ENCODE results near the gene RBPMS2. TPM values are rescaled to one million over a fixed set of nuclear protein-coding genes. Genes with fewer than 3 reads are reported as not detected.
A peak's percentile ranks its signal among the peaks of the same experiment; 100 is the strongest.

The RBPMS2 gene
- total and polyA plus RNA-seq, 7 experiments from 2014 or later, result 1.2 TPM; not detected in 6

GRCh38 chr15:64779024-64779423 is 3.6 kb upstream of the RBPMS2 start:
- Histone ChIP-seq H3K27ac (ENCODE audit: low read depth, low read length) (no peak overlapping the region), H3K4me3 (ENCODE audit: low read length) (no peak overlapping the region), H3K9me3 (ENCODE audit: control insufficient read depth in 2 of 3, low read length in 3 of 3) (no peaks in the 10 kb centered on the region), H3K36me3 (ENCODE audit: control insufficient read depth in 2 of 3, insufficient read depth in 3 of 3, low read length in 3 of 3) (no peaks in the 10 kb centered on the region), H3K4me1 (ENCODE audit: control insufficient read depth in 2 of 2, insufficient read depth in 2 of 2, low read length in 2 of 2) (peaks cover 0 to 11% of the 10 kb centered on the region in 2 donors), H3K27me3 (ENCODE audit: control insufficient read depth in 2 of 2, insufficient read depth in 2 of 2, low read length in 2 of 2) (peaks cover 0 to 4% of the 10 kb centered on the region in 2 donors)
- ATAC-seq (no peak), DNase-seq (no peak)
- no peaks in the 10 kb centered on the region for H3K36me3 Mint-ChIP-seq
- H3K27me3 Mint-ChIP-seq, result peaks cover 16 to 62% (median 32%) of the 10 kb centered on the region in 5 donors
- POLR2A ChIA-PET, result no interaction called here
- intact Hi-C loops (cut with micrococcal nuclease), result loop anchor here in 1 of 2 donors (5.0 kb wide), 1 partner anchor 33 kb away; no protein-coding TSS in a partner anchor
- H3K9me3 Mint-ChIP-seq, result peaks cover 0 to 2% (median 0%) of the 10 kb centered on the region in 11 donors
- peak overlapping the region in 1 of 9 donors; percentile 47 for H3K27ac Mint-ChIP-seq
- CTCF ChIA-PET, result interaction anchor here (0.6 kb wide), 2 partner anchors 26 to 92 kb away, joined by 3 read pairs; no protein-coding TSS in a partner anchor
- H3K4me1 Mint-ChIP-seq, result peaks cover 0 to 14% (median 3%) of the 10 kb centered on the region in 7 donors
- no peak overlapping the region for H3K4me3 Mint-ChIP-seq

- Mint-ChIP-seq H3K27ac (no peak overlapping the region), H3K4me1 (peaks cover 0 to 6% (median 2%) of the 10 kb centered on the region in 7 donors), H3K36me3 (no peaks in the 10 kb centered on the region), H3K27me3 (peaks cover 35 to 74% (median 50%) of the 10 kb centered on the region in 5 donors), H3K4me3 (peak overlapping the region; percentile 52 to 85 (median 70)), H3K9me3 (peaks cover 0 to 2% (median 0%) of the 10 kb centered on the region in 11 donors)
- H3K36me3 ChIP-seq (ENCODE audit: control insufficient read depth in 2 of 3, insufficient read depth in 3 of 3, low read length in 3 of 3), result no peaks in the 10 kb centered on the region
- ChIA-PET POLR2A (no interaction called here), CTCF (no interaction called here)
- peaks cover 0 to 3% of the 10 kb centered on the region in 2 donors for H3K4me1 ChIP-seq (ENCODE audit: control insufficient read depth in 2 of 2, insufficient read depth in 2 of 2, low read length in 2 of 2)
- no peak overlapping the region for H3K4me3 ChIP-seq (ENCODE audit: low read length)
- no peak overlapping the region for H3K27ac ChIP-seq (ENCODE audit: low read depth, low read length)
- ATAC-seq (no peak), DNase-seq (no peak)
- intact Hi-C loops (cut with micrococcal nuclease), result loop anchor here in 1 of 2 donors (5.0 kb wide), 1 partner anchor 36 kb away; no protein-coding TSS in a partner anchor
- peaks cover 0 to 12% of the 10 kb centered on the region in 2 donors for H3K27me3 ChIP-seq (ENCODE audit: control insufficient read depth in 2 of 2, insufficient read depth in 2 of 2, low read length in 2 of 2)
- H3K9me3 ChIP-seq (ENCODE audit: control insufficient read depth in 2 of 3, low read length in 3 of 3), result no peaks in the 10 kb centered on the region
Measured at GRCh38 chr15:64776402-64776786, 1.0 kb upstream of the RBPMS2 start.

- Mint-ChIP-seq H3K27ac (peak overlapping the region in 1 of 9 donors; percentile 68), H3K36me3 (no peaks in the 10 kb centered on the region), H3K4me3 (peak overlapping the region in 9 of 10 donors; percentile 34 to 83 (median 67)), H3K4me1 (peaks cover 0 to 6% (median 0%) of the 10 kb centered on the region in 7 donors), H3K27me3 (peaks cover 34 to 75% (median 50%) of the 10 kb centered on the region in 5 donors), H3K9me3 (peaks cover 0 to 2% (median 0%) of the 10 kb centered on the region in 11 donors)
- intact Hi-C loops (cut with micrococcal nuclease), result loop anchor here in 1 of 2 donors (5.0 kb wide), 1 partner anchor 37 kb away; no protein-coding TSS in a partner anchor
- ChIA-PET CTCF (no interaction called here), POLR2A (no interaction called here)
- Histone ChIP-seq H3K27me3 (ENCODE audit: control insufficient read depth in 2 of 2, insufficient read depth in 2 of 2, low read length in 2 of 2) (peaks cover 0 to 12% of the 10 kb centered on the region in 2 donors), H3K27ac (ENCODE audit: low read depth, low read length) (no peak overlapping the region), H3K36me3 (ENCODE audit: control insufficient read depth in 2 of 3, insufficient read depth in 3 of 3, low read length in 3 of 3) (no peaks in the 10 kb centered on the region), H3K4me3 (ENCODE audit: low read length) (no peak overlapping the region), H3K9me3 (ENCODE audit: control insufficient read depth in 2 of 3, low read length in 3 of 3) (no peaks in the 10 kb centered on the region), H3K4me1 (ENCODE audit: control insufficient read depth in 2 of 2, insufficient read depth in 2 of 2, low read length in 2 of 2) (peaks cover 0 to 3% of the 10 kb centered on the region in 2 donors)
- ATAC-seq (peak; percentile 26), DNase-seq (peak in 1 of 9 donors; percentile 27)
Measured at GRCh38 chr15:64774629-64775493, 528 bp downstream of the RBPMS2 start.

GRCh38 chr15:64774037-64774628 is 1.3 kb downstream of the RBPMS2 start:
- Histone ChIP-seq H3K36me3 (ENCODE audit: control insufficient read depth in 2 of 3, insufficient read depth in 3 of 3, low read length in 3 of 3) (no peaks in the 10 kb centered on the region), H3K4me1 (ENCODE audit: control insufficient read depth in 2 of 2, insufficient read depth in 2 of 2, low read length in 2 of 2) (peaks cover 0 to 3% of the 10 kb centered on the region in 2 donors), H3K4me3 (ENCODE audit: low read length) (no peak overlapping the region), H3K27ac (ENCODE audit: low read depth, low read length) (no peak overlapping the region), H3K9me3 (ENCODE audit: control insufficient read depth in 2 of 3, low read length in 3 of 3) (no peaks in the 10 kb centered on the region), H3K27me3 (ENCODE audit: control insufficient read depth in 2 of 2, insufficient read depth in 2 of 2, low read length in 2 of 2) (peaks cover 0 to 12% of the 10 kb centered on the region in 2 donors)
- Mint-ChIP-seq H3K9me3 (peaks cover 0 to 2% (median 0%) of the 10 kb centered on the region in 11 donors), H3K36me3 (no peaks in the 10 kb centered on the region), H3K4me1 (peaks cover 0 to 6% (median 0%) of the 10 kb centered on the region in 7 donors), H3K4me3 (peak overlapping the region; percentile 29 to 83 (median 67)), H3K27ac (peak overlapping the region in 2 of 9 donors; percentile 68 to 70), H3K27me3 (peaks cover 31 to 69% (median 45%) of the 10 kb centered on the region in 5 donors)
- CTCF ChIA-PET, result interaction anchor here (0.5 kb wide), 1 partner anchor 8 kb away, joined by 3 read pairs; no protein-coding TSS in a partner anchor
- POLR2A ChIA-PET, result interaction anchor here (0.6 kb wide), 1 partner anchor 63 kb away, joined by 3 read pairs; no protein-coding TSS in a partner anchor
- intact Hi-C loops (cut with micrococcal nuclease), result no loop called here
- ATAC-seq (no peak), DNase-seq (no peak)

- Mint-ChIP-seq H3K27ac (no peak overlapping the region), H3K4me3 (peak overlapping the region; percentile 30 to 83 (median 51)), H3K4me1 (peaks cover 0 to 6% (median 0%) of the 10 kb centered on the region in 7 donors), H3K36me3 (no peaks in the 10 kb centered on the region), H3K27me3 (peaks cover 29 to 64% (median 44%) of the 10 kb centered on the region in 5 donors), H3K9me3 (peaks cover 0 to 2% (median 0%) of the 10 kb centered on the region in 11 donors)
- DNase-seq (no peak), ATAC-seq (no peak)
- Histone ChIP-seq H3K4me1 (ENCODE audit: control insufficient read depth in 2 of 2, insufficient read depth in 2 of 2, low read length in 2 of 2) (peaks cover 0 to 3% of the 10 kb centered on the region in 2 donors), H3K9me3 (ENCODE audit: control insufficient read depth in 2 of 3, low read length in 3 of 3) (no peaks in the 10 kb centered on the region), H3K27me3 (ENCODE audit: control insufficient read depth in 2 of 2, insufficient read depth in 2 of 2, low read length in 2 of 2) (peaks cover 0 to 12% of the 10 kb centered on the region in 2 donors), H3K4me3 (ENCODE audit: low read length) (no peak overlapping the region), H3K27ac (ENCODE audit: low read depth, low read length) (no peak overlapping the region), H3K36me3 (ENCODE audit: control insufficient read depth in 2 of 3, insufficient read depth in 3 of 3, low read length in 3 of 3) (no peaks in the 10 kb centered on the region)
- ChIA-PET POLR2A (interaction anchor here (0.6 kb wide), 1 partner anchor 64 kb away, joined by 3 read pairs; no protein-coding TSS in a partner anchor), CTCF (interaction anchor here (0.5 kb wide), 1 partner anchor 8 kb away, joined by 3 read pairs; no protein-coding TSS in a partner anchor)
- intact Hi-C loops (cut with micrococcal nuclease), result no loop called here
Measured at GRCh38 chr15:64773606-64774005, 1.8 kb downstream of the RBPMS2 start.

GRCh38 chr15:64772964-64773363 is 2.4 kb downstream of the RBPMS2 start:
- Histone ChIP-seq H3K27me3 (ENCODE audit: control insufficient read depth in 2 of 2, insufficient read depth in 2 of 2, low read length in 2 of 2) (peaks cover 0 to 12% of the 10 kb centered on the region in 2 donors), H3K36me3 (ENCODE audit: control insufficient read depth in 2 of 3, insufficient read depth in 3 of 3, low read length in 3 of 3) (no peaks in the 10 kb centered on the region), H3K4me3 (ENCODE audit: low read length) (no peak overlapping the region), H3K9me3 (ENCODE audit: control insufficient read depth in 2 of 3, low read length in 3 of 3) (no peaks in the 10 kb centered on the region), H3K4me1 (ENCODE audit: control insufficient read depth in 2 of 2, insufficient read depth in 2 of 2, low read length in 2 of 2) (peaks cover 0 to 3% of the 10 kb centered on the region in 2 donors), H3K27ac (ENCODE audit: low read depth, low read length) (no peak overlapping the region)
- ChIA-PET CTCF (no interaction called here), POLR2A (no interaction called here)
- DNase-seq (no peak), ATAC-seq (no peak)
- no peaks in the 10 kb centered on the region for H3K36me3 Mint-ChIP-seq
- H3K27ac Mint-ChIP-seq, result no peak overlapping the region
- peaks cover 29 to 57% (median 43%) of the 10 kb centered on the region in 5 donors for H3K27me3 Mint-ChIP-seq
- peaks cover 0 to 6% (median 2%) of the 10 kb centered on the region in 7 donors for H3K4me1 Mint-ChIP-seq
- intact Hi-C loops (cut with micrococcal nuclease), result no loop called here
- peaks cover 0 to 2% (median 0%) of the 10 kb centered on the region in 11 donors for H3K9me3 Mint-ChIP-seq
- peak overlapping the region in 3 of 10 donors; percentile 25 to 57 (median 42) for H3K4me3 Mint-ChIP-seq
